Measurements from ENCODE around the gene WDR48.

WDR48 gene

DNA sequence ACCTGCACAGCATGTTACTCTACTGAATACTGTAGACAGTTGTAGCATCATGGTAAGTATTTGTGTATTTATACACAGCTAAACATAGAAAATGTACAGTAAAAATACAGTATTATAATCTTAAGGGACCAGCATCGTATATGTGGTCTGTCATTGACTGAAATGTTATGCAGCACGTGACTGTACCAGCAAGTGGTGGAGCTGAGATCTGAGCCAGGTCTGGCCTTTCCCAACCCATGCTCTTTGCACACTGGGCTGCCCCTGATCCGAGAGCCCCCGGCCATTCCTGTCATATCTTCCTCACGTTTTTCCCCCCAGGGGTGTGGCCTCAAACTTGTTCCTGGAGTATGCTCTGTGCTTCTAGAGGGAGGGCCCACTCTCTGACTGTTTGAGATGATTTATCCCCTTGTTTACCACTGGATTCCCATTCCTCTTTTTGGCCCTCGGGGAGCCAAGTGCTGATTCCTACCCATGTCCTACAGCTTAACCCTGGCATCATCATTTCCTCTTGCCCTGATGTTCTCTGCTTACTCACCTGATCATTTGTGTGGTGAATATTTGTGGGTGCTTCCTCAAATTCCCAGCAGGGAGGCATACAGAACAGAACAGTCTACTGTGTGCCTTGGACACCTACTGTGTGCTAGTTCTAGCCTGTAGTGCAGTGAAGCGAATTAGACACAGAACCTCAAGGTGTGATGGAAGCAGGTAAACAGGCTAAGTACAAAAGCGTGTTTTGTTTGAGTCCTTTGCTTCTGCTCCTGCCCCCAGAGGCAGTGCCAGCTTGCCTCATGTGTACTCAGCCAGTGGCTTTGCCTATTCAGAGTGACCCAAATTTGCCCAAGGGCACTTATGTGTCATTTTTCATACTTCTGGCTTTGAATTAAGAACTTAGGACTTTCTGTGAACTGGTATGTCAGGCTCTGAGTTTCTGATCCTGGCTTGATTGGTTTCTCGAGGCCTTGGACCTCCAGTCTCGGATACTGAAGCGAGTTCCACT is 80.6 kb downstream of the WDR48 start:
- no peak for TF ChIP-seq CTCF (IDR thresholded peaks at IDR 0.05; ENCODE audit: control insufficient read depth, insufficient read depth, low read depth, low read length, missing control alignments)
- H3K4me3 ChIP-seq (ENCODE audit: control insufficient read depth, low read depth, low read length): no peak overlapping the region
- DNase-seq (ENCODE audit: low read depth): no peak

GRCh38 chr3:39133093-39133490 is 81.3 kb downstream of the WDR48 start:
- DNase-seq (ENCODE audit: low read depth): no peak
- no peak overlapping the region for H3K4me3 ChIP-seq (ENCODE audit: control insufficient read depth, low read depth, low read length)
- no peak for TF ChIP-seq CTCF (IDR thresholded peaks at IDR 0.05; ENCODE audit: control insufficient read depth, insufficient read depth, low read depth, low read length, missing control alignments)

DNA sequence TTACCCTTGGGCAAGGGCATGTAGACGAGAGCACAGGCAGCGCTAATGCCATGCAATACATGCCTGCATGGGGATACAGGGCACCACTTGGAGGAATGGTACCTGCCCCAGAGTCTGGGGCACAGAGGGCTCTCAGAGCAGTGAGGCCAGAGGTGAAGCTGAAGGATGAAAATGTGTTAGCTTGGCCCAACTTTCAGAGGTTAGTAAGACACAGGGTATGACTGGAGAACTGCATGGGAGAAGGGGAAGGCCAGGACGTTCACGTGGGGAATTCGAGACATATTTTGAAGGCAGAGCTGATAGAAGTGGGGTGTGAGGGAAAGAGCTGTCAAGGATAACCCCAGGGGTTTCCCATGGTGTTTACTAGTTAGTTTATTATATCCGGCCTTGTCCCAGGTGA is 82.0 kb downstream of the WDR48 start:
- TF ChIP-seq CTCF (IDR thresholded peaks at IDR 0.05; ENCODE audit: control insufficient read depth, insufficient read depth, low read depth, low read length, missing control alignments): no peak
- no peak overlapping the region for H3K4me3 ChIP-seq (ENCODE audit: control insufficient read depth, low read depth, low read length)
- no peak for DNase-seq (ENCODE audit: low read depth)

GRCh38 chr3:39134305-39134704 is 82.5 kb downstream of the WDR48 start:
- no peak overlapping the region for H3K4me3 ChIP-seq (ENCODE audit: control insufficient read depth, low read depth, low read length)
- TF ChIP-seq CTCF (IDR thresholded peaks at IDR 0.05; ENCODE audit: control insufficient read depth, insufficient read depth, low read depth, low read length, missing control alignments): no peak
- no peak for DNase-seq (ENCODE audit: low read depth)

- no peak overlapping the region for H3K4me3 ChIP-seq (ENCODE audit: control insufficient read depth, low read depth, low read length)
- TF ChIP-seq CTCF (IDR thresholded peaks at IDR 0.05; ENCODE audit: control insufficient read depth, insufficient read depth, low read depth, low read length, missing control alignments): no peak
- DNase-seq (ENCODE audit: low read depth): no peak
These were observed 83.5 kb downstream of the WDR48 start for GRCh38 chr3:39135170-39135805.

GRCh38 chr3:39136533-39137434 is 85.0 kb downstream of the WDR48 start:
- TF ChIP-seq CTCF (IDR thresholded peaks at IDR 0.05; ENCODE audit: control insufficient read depth, insufficient read depth, low read depth, low read length, missing control alignments): no peak
- no peak for DNase-seq (ENCODE audit: low read depth)
- H3K4me3 ChIP-seq (ENCODE audit: control insufficient read depth, low read depth, low read length): no peak overlapping the region
